Measurements from ENCODE around the gene IGFBP7.
"Not testable (repeated sequence)": the region's sequence is repeated elsewhere in the genome, so short reads cannot be mapped to it uniquely, and the experiment has no call there.

Gene IGFBP7

GRCh38 chr4:57065730-57066482 lies 44.3 kb downstream of the IGFBP7 start:
- no peak for DNase-seq

GRCh38 chr4:57064811-57065711 lies 45.1 kb downstream of the IGFBP7 start:
- DNase-seq: no peak

- DNase-seq: no peak
These were observed 46.1 kb downstream of the IGFBP7 start for GRCh38 chr4:57064120-57064519.

GRCh38 chr4:57063518-57063917 lies 46.7 kb downstream of the IGFBP7 start:
- no peak for DNase-seq

GRCh38 chr4:57061395-57061794 lies 48.8 kb downstream of the IGFBP7 start:
- DNase-seq: no peak

GRCh38 chr4:57060717-57061067 lies 49.5 kb downstream of the IGFBP7 start:
- not testable (repeated sequence) for DNase-seq

- DNase-seq: no peak
These were observed 50.1 kb downstream of the IGFBP7 start for GRCh38 chr4:57059890-57060716.

GRCh38 chr4:57055886-57056285 lies 54.3 kb downstream of the IGFBP7 start:
- no peak for DNase-seq

- no peak for DNase-seq
These were observed 56.7 kb downstream of the IGFBP7 start for GRCh38 chr4:57053508-57053907.

GRCh38 chr4:57051524-57051923 lies 58.7 kb downstream of the IGFBP7 start:
- no peak for DNase-seq

- no peak for DNase-seq
These were observed 59.1 kb downstream of the IGFBP7 start for GRCh38 chr4:57051095-57051494.

- DNase-seq: no peak
These were observed 61.4 kb downstream of the IGFBP7 start for GRCh38 chr4:57048590-57049304.

GRCh38 chr4:57047046-57047445 lies 63.1 kb downstream of the IGFBP7 start:
- not testable (repeated sequence) for DNase-seq

GRCh38 chr4:57044996-57045395 lies 65.2 kb downstream of the IGFBP7 start:
- DNase-seq: no peak

- no peak for DNase-seq
These were observed 65.9 kb downstream of the IGFBP7 start for GRCh38 chr4:57044279-57044678.

GRCh38 chr4:57043347-57044251 lies 66.6 kb downstream of the IGFBP7 start:
- no peak for DNase-seq

- DNase-seq: no peak
These were observed 67.4 kb downstream of the IGFBP7 start for GRCh38 chr4:57042711-57043169.

GRCh38 chr4:57041020-57041419 lies 69.2 kb downstream of the IGFBP7 start:
- DNase-seq: no peak

GRCh38 chr4:57040510-57040909 lies 69.7 kb downstream of the IGFBP7 start:
- no peak for DNase-seq

GRCh38 chr4:57039345-57039744 lies 70.8 kb downstream of the IGFBP7 start:
- no peak for DNase-seq

- no peak for DNase-seq
These were observed 72.1 kb downstream of the IGFBP7 start for GRCh38 chr4:57037982-57038604.

All from activated CD8-positive, alpha-beta memory T cell treated with anti-CD3 and anti-CD28 coated beads for 24 hours (primary cell).